HepG2 (cell line): ENCODE results near the gene KCNK17. TPM values are rescaled to one million over a fixed set of nuclear protein-coding genes. Genes with fewer than 3 reads are reported as not detected.

Experiments
- AHR ChIP-seq: IDR thresholded peaks from 2 replicates; pipeline ENCODE4 v1.6.1; 2018; ENCODE audit warnings: missing genetic modification reagents, missing compliant biosample characterization
- ARNT2 ChIP-seq: sonication (generic); formaldehyde crosslinking; IDR thresholded peaks from 2 replicates; pipeline ENCODE4 v1.8.0; 2022; ENCODE audit warnings: mild to moderate bottlenecking, low read depth, missing genetic modification reagents, moderate library complexity
- CCDC6 ChIP-seq: sonication (generic); formaldehyde crosslinking; IDR thresholded peaks from 2 replicates; pipeline ENCODE4 v1.8.1; 2022; ENCODE audit warnings: mild to moderate bottlenecking, missing genetic modification reagents, moderate library complexity
- DNMT1 ChIP-seq: sonication (generic); formaldehyde crosslinking; IDR thresholded peaks from 2 replicates; pipeline ENCODE4 v1.5.1; 2020; ENCODE audit warnings: mild to moderate bottlenecking, missing genetic modification reagents
- HCFC1 ChIP-seq: fragments of 150-350 bp; IDR thresholded peaks from 2 replicates; pipeline ENCODE4 v1.6.1; 2014; ENCODE audit warnings: low read depth, low read length
- JARID2 ChIP-seq: sonication (generic); formaldehyde crosslinking; IDR thresholded peaks from 2 replicates; pipeline ENCODE4 v1.8.1; 2023; ENCODE audit warnings: missing genetic modification reagents, inconsistent platforms; ENCODE audit not compliant: insufficient replicate concordance
- MXD1 ChIP-seq: sonication (generic); formaldehyde crosslinking; IDR thresholded peaks from 2 replicates; pipeline ENCODE4 v1.4.0; 2020; ENCODE audit warnings: mild to moderate bottlenecking, missing genetic modification reagents
- NFRKB ChIP-seq: fragments of 450-650 bp; IDR thresholded peaks from 2 replicates; pipeline ENCODE4 v1.6.1; 2017
- POLR2A ChIP-seq, 2 experiments: IDR thresholded peaks; 2 replicates each; pipeline ENCODE4 v1.6.1; 2011; ENCODE audit warnings: low read depth in 2 of 2, low read length in 2 of 2, mild to moderate bottlenecking in 1 of 2, moderate library complexity in 1 of 2; ENCODE audit not compliant: insufficient read depth in 1 of 2
- SMAD9 ChIP-seq: sonication (generic); formaldehyde crosslinking; IDR thresholded peaks from 2 replicates; pipeline ENCODE4 v1.5.1; 2020; ENCODE audit warnings: mild to moderate bottlenecking, missing genetic modification reagents
- SOX5 ChIP-seq: IDR thresholded peaks from 2 replicates; pipeline ENCODE4 v1.6.1; 2016; ENCODE audit warnings: borderline replicate concordance
- SUZ12 ChIP-seq: fragments of 150-350 bp; IDR thresholded peaks from 2 replicates; pipeline ENCODE4 v1.6.1; 2014; ENCODE audit warnings: low read depth, low read length
- U2AF1 ChIP-seq: fragments of 200-400 bp; formaldehyde crosslinking; optimal IDR thresholded peaks from 2 replicates; pipeline ENCODE3; 2017; ENCODE audit warnings: mild to moderate bottlenecking, low read depth, low read length
- ZFX ChIP-seq: sonication (generic); formaldehyde crosslinking; IDR thresholded peaks from 2 replicates; pipeline ENCODE4 v1.4.0; 2020; ENCODE audit warnings: mild to moderate bottlenecking, low read depth, missing genetic modification reagents, moderate library complexity
- ZNF121 ChIP-seq: sonication (generic); formaldehyde crosslinking; IDR thresholded peaks from 2 replicates; pipeline ENCODE4 v1.5.0; 2020; ENCODE audit warnings: mild to moderate bottlenecking, missing genetic modification reagents
- ZNF234 ChIP-seq: sonication (generic); formaldehyde crosslinking; conservative IDR thresholded peaks from 2 replicates; pipeline ENCODE4 v1.5.1; 2020; ENCODE audit warnings: mild to moderate bottlenecking, missing genetic modification reagents
- ZNF260 ChIP-seq: sonication (generic); formaldehyde crosslinking; IDR thresholded peaks from 2 replicates; pipeline ENCODE4 v1.4.0; 2020; ENCODE audit warnings: missing genetic modification reagents, low read depth, mild to moderate bottlenecking, borderline replicate concordance
- ZNF468 ChIP-seq: sonication (generic); formaldehyde crosslinking; IDR thresholded peaks from 2 replicates; pipeline ENCODE4 v1.8.0; 2022; ENCODE audit warnings: mild to moderate bottlenecking, moderate library complexity, missing genetic modification reagents
- ZNF766 ChIP-seq: sonication (generic); formaldehyde crosslinking; IDR thresholded peaks from 2 replicates; pipeline ENCODE4 v1.5.0; 2020; ENCODE audit warnings: missing genetic modification reagents, borderline replicate concordance
- ZNF788 ChIP-seq: sonication (generic); formaldehyde crosslinking; IDR thresholded peaks from 2 replicates; pipeline ENCODE4 v1.5.0; 2020; ENCODE audit warnings: mild to moderate bottlenecking, missing genetic modification reagents, borderline replicate concordance
- ZNF839 ChIP-seq: sonication (generic); formaldehyde crosslinking; IDR thresholded peaks from 2 replicates; pipeline ENCODE4 v1.4.0; 2020; ENCODE audit warnings: missing genetic modification reagents, mild to moderate bottlenecking, borderline replicate concordance
- ZNF850 ChIP-seq: sonication (generic); formaldehyde crosslinking; conservative IDR thresholded peaks from 2 replicates; pipeline ENCODE4 v1.9.0; 2021; ENCODE audit warnings: mild to moderate bottlenecking, missing genetic modification reagents
- polyA plus RNA-seq, 8 experiments: library from polyadenylated mRNA; depleted of rRNA in 3 of 8; stranded (reverse) in 7 of 8; unstranded in 1 of 8; fragments of >200 nt; fragmentation: Illumina TruSeq in 4 of 8; extraction: Trizol in 4 of 8; gene quantifications; 2 replicates each; pipeline versions ENCODE4 v1.2.1 to v1.2.3, GENCODE V29; 2011 to 2016; ENCODE audit warnings: low read depth in 4 of 8, missing spikeins in 1 of 8, mixed read lengths in 1 of 8; ENCODE audit not compliant: insufficient read depth in 1 of 8
- total RNA-seq, 5 experiments: library from RNA; depleted of rRNA; stranded (reverse); fragments of >200 nt; fragmentation: Illumina TruSeq; extraction: Trizol; gene quantifications; 2 replicates each; pipeline ENCODE4 v1.2.3, GENCODE V29; 2016; ENCODE audit warnings: low read depth in 1 of 5
- TF ChIP-seq, protein P1 (sequence below): sonication (generic); formaldehyde crosslinking; IDR thresholded peaks from 2 replicates; pipeline ENCODE4 v1.5.1; 2020; ENCODE audit warnings: mild to moderate bottlenecking, missing genetic modification reagents, moderate library complexity
- TF ChIP-seq, protein P2 (sequence below): sonication (generic); formaldehyde crosslinking; IDR thresholded peaks from 2 replicates; pipeline ENCODE4 v1.5.1; 2020; ENCODE audit warnings: mild to moderate bottlenecking, missing genetic modification reagents, borderline replicate concordance
- TF ChIP-seq, protein P3 (sequence below): sonication (generic); formaldehyde crosslinking; IDR thresholded peaks from 2 replicates; pipeline ENCODE4 v1.8.0; 2022; ENCODE audit warnings: mild to moderate bottlenecking, missing genetic modification reagents, moderate library complexity
- TF ChIP-seq, protein P4 (sequence below): sonication (generic); formaldehyde crosslinking; IDR thresholded peaks from 2 replicates; pipeline ENCODE4 v1.4.0; 2020; ENCODE audit warnings: mild to moderate bottlenecking, missing genetic modification reagents

The KCNK17 gene
- total and polyA plus RNA-seq, 2 of the 13 experiments (the other 11 are each of a cell fraction or from before 2014, with no cell fraction given), result not detected

GRCh38 chr6:39302669-39303424 lies 11.4 kb downstream of the KCNK17 start (continued):
- TF ChIP-seq, protein P1, sequence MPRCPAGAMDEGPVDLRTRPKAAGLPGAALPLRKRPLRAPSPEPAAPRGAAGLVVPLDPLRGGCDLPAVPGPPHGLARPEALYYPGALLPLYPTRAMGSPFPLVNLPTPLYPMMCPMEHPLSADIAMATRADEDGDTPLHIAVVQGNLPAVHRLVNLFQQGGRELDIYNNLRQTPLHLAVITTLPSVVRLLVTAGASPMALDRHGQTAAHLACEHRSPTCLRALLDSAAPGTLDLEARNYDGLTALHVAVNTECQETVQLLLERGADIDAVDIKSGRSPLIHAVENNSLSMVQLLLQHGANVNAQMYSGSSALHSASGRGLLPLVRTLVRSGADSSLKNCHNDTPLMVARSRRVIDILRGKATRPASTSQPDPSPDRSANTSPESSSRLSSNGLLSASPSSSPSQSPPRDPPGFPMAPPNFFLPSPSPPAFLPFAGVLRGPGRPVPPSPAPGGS (CRISPR knock-in tag), result no peak
- no peak for TF ChIP-seq NFRKB
- TF ChIP-seq ZNF121, result no peak
- TF ChIP-seq JARID2 (CRISPR knock-in tag), result no peak
- TF ChIP-seq, protein P2, sequence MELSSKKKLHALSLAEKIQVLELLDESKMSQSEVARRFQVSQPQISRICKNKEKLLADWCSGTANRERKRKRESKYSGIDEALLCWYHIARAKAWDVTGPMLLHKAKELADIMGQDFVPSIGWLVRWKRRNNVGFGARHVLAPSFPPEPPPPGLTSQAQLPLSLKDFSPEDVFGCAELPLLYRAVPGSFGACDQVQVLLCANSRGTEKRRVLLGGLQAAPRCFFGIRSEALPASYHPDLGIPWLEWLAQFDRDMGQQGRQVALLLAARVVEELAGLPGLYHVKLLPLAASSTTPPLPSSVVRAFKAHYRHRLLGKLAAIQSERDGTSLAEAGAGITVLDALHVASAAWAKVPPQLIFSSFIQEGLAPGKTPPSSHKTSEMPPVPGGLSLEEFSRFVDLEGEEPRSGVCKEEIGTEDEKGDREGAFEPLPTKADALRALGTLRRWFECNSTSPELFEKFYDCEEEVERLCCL (CRISPR knock-in tag), result no peak
- no peak for TF ChIP-seq ZFX (CRISPR knock-in tag)
- no peak for TF ChIP-seq SMAD9 (CRISPR knock-in tag)
- no peak for TF ChIP-seq ZNF850
- TF ChIP-seq SOX5 (CRISPR knock-in tag), result no peak
- TF ChIP-seq ARNT2, result no peak
- TF ChIP-seq DNMT1 (CRISPR knock-in tag), result no peak
- no peak for TF ChIP-seq ZNF766 (CRISPR knock-in tag)
- no peak for TF ChIP-seq AHR (CRISPR knock-in tag)
- no peak for TF ChIP-seq POLR2A (IDR thresholded peaks at IDR 0.05; ENCODE audit: insufficient read depth in 1 of 2, low read depth in 2 of 2, low read length in 2 of 2)
- TF ChIP-seq, protein P3, sequence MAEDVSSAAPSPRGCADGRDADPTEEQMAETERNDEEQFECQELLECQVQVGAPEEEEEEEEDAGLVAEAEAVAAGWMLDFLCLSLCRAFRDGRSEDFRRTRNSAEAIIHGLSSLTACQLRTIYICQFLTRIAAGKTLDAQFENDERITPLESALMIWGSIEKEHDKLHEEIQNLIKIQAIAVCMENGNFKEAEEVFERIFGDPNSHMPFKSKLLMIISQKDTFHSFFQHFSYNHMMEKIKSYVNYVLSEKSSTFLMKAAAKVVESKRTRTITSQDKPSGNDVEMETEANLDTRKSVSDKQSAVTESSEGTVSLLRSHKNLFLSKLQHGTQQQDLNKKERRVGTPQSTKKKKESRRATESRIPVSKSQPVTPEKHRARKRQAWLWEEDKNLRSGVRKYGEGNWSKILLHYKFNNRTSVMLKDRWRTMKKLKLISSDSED (CRISPR knock-in tag), result no peak
- no peak for TF ChIP-seq ZNF468 (CRISPR knock-in tag)
- TF ChIP-seq, protein P4, sequence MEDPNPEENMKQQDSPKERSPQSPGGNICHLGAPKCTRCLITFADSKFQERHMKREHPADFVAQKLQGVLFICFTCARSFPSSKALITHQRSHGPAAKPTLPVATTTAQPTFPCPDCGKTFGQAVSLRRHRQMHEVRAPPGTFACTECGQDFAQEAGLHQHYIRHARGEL (CRISPR knock-in tag), result no peak
- no peak for TF ChIP-seq HCFC1
- TF ChIP-seq MXD1, result peak; percentile 14; the same call in 1 of the 2 replicates
- no peak for TF ChIP-seq ZNF260 (CRISPR knock-in tag)
- TF ChIP-seq CCDC6 (CRISPR knock-in tag), result no peak
- TF ChIP-seq ZNF788 (CRISPR knock-in tag), result no peak
- TF ChIP-seq U2AF1, result no peak
- TF ChIP-seq SUZ12, result no peak
- no peak for TF ChIP-seq ZNF234 (CRISPR knock-in tag)
- no peak for TF ChIP-seq ZNF839
